Measurements from ENCODE around the gene ZFP69. TPM values are rescaled to one million over a fixed set of nuclear protein-coding genes. Genes with fewer than 3 reads are reported as not detected.

Gene ZFP69
- total and polyA plus RNA-seq, 2 of the 4 experiments (the other 2 are of a cell fraction), result 1.2 to 1.6 TPM

DNA sequence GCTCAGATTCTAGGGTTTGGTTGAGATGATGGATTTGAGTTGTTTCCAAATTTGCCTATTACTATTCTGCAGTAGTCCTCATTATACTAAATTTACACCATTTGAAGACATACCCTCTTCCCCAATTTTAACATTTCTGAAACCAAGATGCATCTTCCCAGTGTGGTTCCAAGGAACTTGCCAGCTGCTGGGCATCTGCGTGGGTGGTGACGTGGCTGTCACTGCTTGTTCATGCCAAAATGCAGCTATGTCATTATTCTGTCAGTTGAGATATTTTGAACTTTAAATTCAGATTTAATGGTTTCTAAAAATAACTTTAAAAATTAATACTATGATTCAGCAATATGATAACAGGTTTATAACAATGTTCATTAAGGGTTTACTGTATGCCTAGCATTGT is 1.2 kb downstream of the ZFP69 start:
- intact Hi-C loops (cut with micrococcal nuclease), result no loop called here
- CTCF ChIA-PET, result no interaction called here
- H2AFZ ChIP-seq (replicated peaks; ENCODE audit: low read length, poor library complexity), result peak overlapping the region; percentile 88

More for the DNA sequence above, 1.2 kb downstream of the ZFP69 start:
- Histone ChIP-seq H3K9me3 (ENCODE audit: control insufficient read depth, insufficient read depth, low read length) (peaks cover 13% of the 10 kb centered on the region), H4K8ac (ENCODE audit: low read depth in 2 of 2, low read length in 2 of 2) (peak overlapping the region; percentile 44 to 63; a peak in 2 of 4 replicates), H4K20me1 (ENCODE audit: insufficient read depth, low read length) (no peaks in the 10 kb centered on the region), H3K18ac (ENCODE audit: low read depth, low read length) (no peak overlapping the region), H3K14ac (replicated peaks; ENCODE audit: low read depth, low read length) (no peak overlapping the region), H3K4ac (ENCODE audit: low read depth, low read length) (no peak overlapping the region), H2AK5ac (ENCODE audit: low read depth, low read length) (no peak overlapping the region), H3K56ac (ENCODE audit: extremely low read depth, insufficient read depth, low read length) (peak overlapping the region; percentile 8; the same call in 1 of the 2 replicates), H2BK5ac (ENCODE audit: low read depth, low read length, poor library complexity, severe bottlenecking) (no peak overlapping the region), H2BK20ac (ENCODE audit: low read depth, low read length) (no peak overlapping the region), H3K79me1 (ENCODE audit: low read depth in 1 of 2, low read length in 2 of 2) (peaks cover 0 to 11% of the 10 kb centered on the region in 2 experiments; a peak in 2 of 4 replicates), H3K23ac (ENCODE audit: low read depth, low read length) (no peak overlapping the region), H3K4me2 (ENCODE audit: low read depth, low read length) (peak overlapping the region; percentile 89), H4K5ac (ENCODE audit: low read depth, low read length) (no peak overlapping the region), H3K4me3 (ENCODE audit: insufficient read depth, low read depth, low read length) (peak overlapping the region; percentile 98), H4K91ac (ENCODE audit: insufficient read depth, low read depth, low read length) (no peak overlapping the region), H3K4me1 (ENCODE audit: control insufficient read depth, insufficient read depth, low read length) (0 out of 2 replicates have a peak, but pooled peaks cover 2% of the 10 kb centered on the region), H2BK15ac (ENCODE audit: low read depth, low read length) (no peak overlapping the region), H3K27me3 (ENCODE audit: control insufficient read depth, insufficient read depth, low read length) (no peaks in the 10 kb centered on the region), H3K9me1 (ENCODE audit: insufficient read depth, low read length) (no peaks in the 10 kb centered on the region; the same call in 1 of the 2 replicates), H2BK120ac (ENCODE audit: low read depth, low read length) (no peak overlapping the region), H3K27ac (ENCODE audit: insufficient read depth, low read length) (no peak overlapping the region), H3K9ac (ENCODE audit: low read depth, low read length) (no peak overlapping the region; the same call in 1 of the 2 replicates), H3K36me3 (ENCODE audit: control insufficient read depth, insufficient read depth, low read length) (peaks cover 7% of the 10 kb centered on the region), H2AK9ac (replicated peaks; ENCODE audit: low read depth, low read length, poor library complexity) (peak overlapping the region; percentile 11)
- no peak for DNase-seq
- no peak for TF ChIP-seq FOS (IDR thresholded peaks at IDR 0.05; ENCODE audit: low read depth, low read length)
- no peak for TF ChIP-seq POLR2A (IDR thresholded peaks at IDR 0.05; ENCODE audit: low read depth, low read length)
- TF ChIP-seq CHD1 (IDR thresholded peaks at IDR 0.05; ENCODE audit: low read depth, low read length), result no peak
- TF ChIP-seq NFE2L2 (IDR thresholded peaks at IDR 0.05; ENCODE audit: low read depth, low read length), result no peak
- no peak for TF ChIP-seq BHLHE40 (IDR thresholded peaks at IDR 0.05; ENCODE audit: low read depth, low read length)
- no peak for TF ChIP-seq MXI1 (IDR thresholded peaks at IDR 0.05; ENCODE audit: borderline replicate concordance, low read depth, low read length)
- TF ChIP-seq MAZ (IDR thresholded peaks at IDR 0.05; ENCODE audit: borderline replicate concordance, low read depth, low read length), result no peak
- TF ChIP-seq, protein P1, sequence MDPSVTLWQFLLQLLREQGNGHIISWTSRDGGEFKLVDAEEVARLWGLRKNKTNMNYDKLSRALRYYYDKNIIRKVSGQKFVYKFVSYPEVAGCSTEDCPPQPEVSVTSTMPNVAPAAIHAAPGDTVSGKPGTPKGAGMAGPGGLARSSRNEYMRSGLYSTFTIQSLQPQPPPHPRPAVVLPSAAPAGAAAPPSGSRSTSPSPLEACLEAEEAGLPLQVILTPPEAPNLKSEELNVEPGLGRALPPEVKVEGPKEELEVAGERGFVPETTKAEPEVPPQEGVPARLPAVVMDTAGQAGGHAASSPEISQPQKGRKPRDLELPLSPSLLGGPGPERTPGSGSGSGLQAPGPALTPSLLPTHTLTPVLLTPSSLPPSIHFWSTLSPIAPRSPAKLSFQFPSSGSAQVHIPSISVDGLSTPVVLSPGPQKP (IDR thresholded peaks at IDR 0.05; ENCODE audit: borderline replicate concordance, low read depth, low read length), result no peak
- no peak for TF ChIP-seq RAD21 (IDR thresholded peaks at IDR 0.05; ENCODE audit: low read length)
- TF ChIP-seq CEBPB (IDR thresholded peaks at IDR 0.05; ENCODE audit: low read depth, low read length), result no peak
- in situ Hi-C loops (cut with MboI; ENCODE audit: low sequenced_read_pairs) (no loop called here), dilution Hi-C loops (cut with HindIII; ENCODE audit: low sequenced_read_pairs, unreplicated experiment) (no loop called here)
- BruUV-seq (replicated peaks), result no TSS peak
- no peak for ATAC-seq (ENCODE audit: low read depth)
- WGBS, 2 experiments (ENCODE audit: extremely low coverage in 2 of 2, insufficient read length in 1 of 2), result no CpG with 5 or more reads among the region's 2 CpGs
- POLR2A ChIA-PET (ENCODE audit: unreplicated experiment), result no interaction called here
